GM18858 (cell line): ENCODE results near the gene ZNF467.

Experiments used
- ATAC-seq: cut with Tn5 transposase; IDR thresholded peaks from one replicate; pipeline ENCODE4 v1.9.1; 2021; ENCODE audit not compliant: unreplicated experiment

The ZNF467 gene

GRCh38 chr7:149716007-149716931, 57.1 kb downstream of the ZNF467 start:
- no peak for ATAC-seq

DNA sequence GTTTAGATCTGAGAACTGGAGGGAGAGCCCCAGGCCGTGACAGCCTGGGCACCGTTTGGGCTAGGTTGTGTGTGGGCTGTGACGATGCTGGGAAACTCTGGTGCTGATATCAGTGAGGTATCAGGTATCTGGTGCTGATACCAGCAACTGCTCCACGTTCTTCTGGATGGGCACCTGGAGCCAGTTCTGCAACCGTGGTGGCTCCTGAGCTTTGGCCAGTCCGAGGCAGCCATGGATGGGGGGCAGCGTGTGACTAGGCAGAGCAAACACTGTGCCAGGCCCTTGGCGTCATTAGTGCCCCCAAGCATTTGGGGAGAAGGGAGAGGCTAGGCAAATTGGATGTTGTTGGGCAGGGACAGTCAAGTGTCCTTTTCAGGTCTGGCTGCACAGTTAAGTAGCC, 57.9 kb downstream of the ZNF467 start:
- no peak for ATAC-seq

GRCh38 chr7:149714910-149715471, 58.4 kb downstream of the ZNF467 start:
- ATAC-seq, result no peak
